ENCODE measurements around the gene MCF2.

DNA sequence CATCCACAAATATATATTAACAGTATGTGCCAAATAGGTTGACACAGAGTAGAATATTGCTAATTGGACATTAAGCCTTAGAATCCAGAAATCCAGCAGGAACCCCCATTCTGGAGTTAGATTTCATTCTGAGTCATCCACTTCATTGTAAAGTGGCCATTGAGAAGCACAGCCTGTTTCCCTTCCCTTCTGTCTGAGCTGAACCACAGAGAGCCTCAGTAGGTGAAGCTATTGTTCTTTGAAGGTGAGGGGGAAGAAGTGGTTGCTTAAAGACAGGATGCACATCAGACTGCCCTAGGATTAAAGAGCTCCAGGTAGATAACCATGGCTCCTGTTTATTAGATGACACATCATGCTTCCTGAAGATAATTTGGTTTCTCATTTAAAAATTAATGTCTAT, 30.6 kb upstream of the MCF2 start:
- TF ChIP-seq POLR2AphosphoS5 (IDR thresholded peaks at IDR 0.05) (no peak), EP300 (IDR thresholded peaks at IDR 0.05) (no peak), CTCF (IDR thresholded peaks at IDR 0.05) (no peak), POLR2A (IDR thresholded peaks at IDR 0.05) (no peak)

All from stomach (tissue), 4 donors.